ENCODE results near the gene LZTS2.
A peak's percentile ranks its signal among the peaks of the same experiment; 100 is the strongest.
"Not testable (repeated sequence)": the region's sequence is repeated elsewhere in the genome, so short reads cannot be mapped to it uniquely, and the experiment has no call there.

Gene LZTS2

GRCh38 chr10:100999742-101000126 is at the start of gene LZTS2:
Gene LZTS2, plus strand, starts transcription at chr10:100999808. Its CDS starts 2,731 bp downstream, at chr10:101002539.
- no peak for DNase-seq (ENCODE audit: low spot score)

- no peak for DNase-seq (ENCODE audit: low spot score)
Measured at GRCh38 chr10:100960251-100960650, 39.4 kb upstream of the LZTS2 start.

GRCh38 chr10:100962351-100963080 is 37.1 kb upstream of the LZTS2 start:
- DNase-seq (ENCODE audit: low spot score): no peak

- no peak for DNase-seq (ENCODE audit: low spot score)
Measured at GRCh38 chr10:100963826-100964225, 35.8 kb upstream of the LZTS2 start.

- DNase-seq (ENCODE audit: low spot score): no peak
Measured at GRCh38 chr10:100965820-100966219, 33.8 kb upstream of the LZTS2 start.

- DNase-seq (ENCODE audit: low spot score): no peak
Measured at GRCh38 chr10:100966887-100967286, 32.7 kb upstream of the LZTS2 start.

- DNase-seq (ENCODE audit: low spot score): no peak
Measured at GRCh38 chr10:100967332-100967731, 32.3 kb upstream of the LZTS2 start.

- DNase-seq (ENCODE audit: low spot score): peak; percentile 54
Measured at GRCh38 chr10:100968062-100968736, 31.4 kb upstream of the LZTS2 start.

GRCh38 chr10:100968863-100969186 is 30.8 kb upstream of the LZTS2 start:
- DNase-seq (ENCODE audit: low spot score): no peak

GRCh38 chr10:100969187-100970075 is 30.2 kb upstream of the LZTS2 start, which contains the start of gene SEMA4G:
Gene SEMA4G, plus strand, starts transcription at chr10:100969504. Its CDS starts 3,409 bp downstream, at chr10:100972913.
- DNase-seq (ENCODE audit: low spot score): no peak

- DNase-seq (ENCODE audit: low spot score): no peak
Measured at GRCh38 chr10:100970076-100970913, 29.3 kb upstream of the LZTS2 start.

- no peak for DNase-seq (ENCODE audit: low spot score)
Measured at GRCh38 chr10:100970914-100971811, 28.4 kb upstream of the LZTS2 start.

GRCh38 chr10:100972115-100972903 is 27.3 kb upstream of the LZTS2 start:
- no peak for DNase-seq (ENCODE audit: low spot score)

- no peak for DNase-seq (ENCODE audit: low spot score)
Measured at GRCh38 chr10:100972904-100973535, 26.6 kb upstream of the LZTS2 start.

- DNase-seq (ENCODE audit: low spot score): not testable (repeated sequence)
Measured at GRCh38 chr10:100975397-100975796, 24.2 kb upstream of the LZTS2 start.

GRCh38 chr10:100976906-100977305 is 22.7 kb upstream of the LZTS2 start:
- no peak for DNase-seq (ENCODE audit: low spot score)

- no peak for DNase-seq (ENCODE audit: low spot score)
Measured at GRCh38 chr10:100977436-100977835, 22.2 kb upstream of the LZTS2 start.

- DNase-seq (ENCODE audit: low spot score): no peak
Measured at GRCh38 chr10:100978121-100978900, 21.3 kb upstream of the LZTS2 start.

GRCh38 chr10:100978901-100979195 is 20.8 kb upstream of the LZTS2 start:
- no peak for DNase-seq (ENCODE audit: low spot score)
